ENCODE results near the gene UAP1.

- TF ChIP-seq, protein P1, sequence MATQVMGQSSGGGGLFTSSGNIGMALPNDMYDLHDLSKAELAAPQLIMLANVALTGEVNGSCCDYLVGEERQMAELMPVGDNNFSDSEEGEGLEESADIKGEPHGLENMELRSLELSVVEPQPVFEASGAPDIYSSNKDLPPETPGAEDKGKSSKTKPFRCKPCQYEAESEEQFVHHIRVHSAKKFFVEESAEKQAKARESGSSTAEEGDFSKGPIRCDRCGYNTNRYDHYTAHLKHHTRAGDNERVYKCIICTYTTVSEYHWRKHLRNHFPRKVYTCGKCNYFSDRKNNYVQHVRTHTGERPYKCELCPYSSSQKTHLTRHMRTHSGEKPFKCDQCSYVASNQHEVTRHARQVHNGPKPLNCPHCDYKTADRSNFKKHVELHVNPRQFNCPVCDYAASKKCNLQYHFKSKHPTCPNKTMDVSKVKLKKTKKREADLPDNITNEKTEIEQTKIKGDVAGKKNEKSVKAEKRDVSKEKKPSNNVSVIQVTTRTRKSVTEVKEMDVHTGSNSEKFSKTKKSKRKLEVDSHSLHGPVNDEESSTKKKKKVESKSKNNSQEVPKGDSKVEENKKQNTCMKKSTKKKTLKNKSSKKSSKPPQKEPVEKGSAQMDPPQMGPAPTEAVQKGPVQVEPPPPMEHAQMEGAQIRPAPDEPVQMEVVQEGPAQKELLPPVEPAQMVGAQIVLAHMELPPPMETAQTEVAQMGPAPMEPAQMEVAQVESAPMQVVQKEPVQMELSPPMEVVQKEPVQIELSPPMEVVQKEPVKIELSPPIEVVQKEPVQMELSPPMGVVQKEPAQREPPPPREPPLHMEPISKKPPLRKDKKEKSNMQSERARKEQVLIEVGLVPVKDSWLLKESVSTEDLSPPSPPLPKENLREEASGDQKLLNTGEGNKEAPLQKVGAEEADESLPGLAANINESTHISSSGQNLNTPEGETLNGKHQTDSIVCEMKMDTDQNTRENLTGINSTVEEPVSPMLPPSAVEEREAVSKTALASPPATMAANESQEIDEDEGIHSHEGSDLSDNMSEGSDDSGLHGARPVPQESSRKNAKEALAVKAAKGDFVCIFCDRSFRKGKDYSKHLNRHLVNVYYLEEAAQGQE (IDR thresholded peaks at IDR 0.05; ENCODE audit: insufficient read depth in 1 of 2, low read depth in 2 of 2, low read length in 2 of 2), result no peak
- TF ChIP-seq SIN3A (IDR thresholded peaks at IDR 0.05; ENCODE audit: borderline replicate concordance, insufficient read depth, low read length), result no peak
- no peak for TF ChIP-seq FOXP2 (optimal IDR thresholded peaks at IDR 0.05; ENCODE audit: borderline replicate concordance, extremely low read depth, extremely low read length, insufficient read depth)
- TF ChIP-seq POLR2AphosphoS5 (IDR thresholded peaks at IDR 0.05; ENCODE audit: low read depth, low read length), result no peak
- no peak for TF ChIP-seq TAF1 (IDR thresholded peaks at IDR 0.05; ENCODE audit: borderline replicate concordance, insufficient read depth, low read length)
Measured at GRCh38 chr1:162552684-162553252, 8.8 kb upstream of the UAP1 start.
